Activated CD8-positive, alpha-beta memory T cell treated with anti-CD3 and anti-CD28 coated beads for 1 hour (primary cell): ENCODE data around the gene TRNAU1AP.
A peak's percentile ranks its signal among the peaks of the same experiment; 100 is the strongest.
"Not testable (repeated sequence)": the region's sequence is repeated elsewhere in the genome, so short reads cannot be mapped to it uniquely, and the experiment has no call there.

ENCODE experiments used
- DNase-seq, 2 donors: peaks; one replicate each; pipeline ENCODE4 v3.0.0-alpha.2; 2020; ENCODE audit warnings: low read depth in 1 of 2; ENCODE audit errors: extremely low read depth in 1 of 2

The TRNAU1AP gene

DNA sequence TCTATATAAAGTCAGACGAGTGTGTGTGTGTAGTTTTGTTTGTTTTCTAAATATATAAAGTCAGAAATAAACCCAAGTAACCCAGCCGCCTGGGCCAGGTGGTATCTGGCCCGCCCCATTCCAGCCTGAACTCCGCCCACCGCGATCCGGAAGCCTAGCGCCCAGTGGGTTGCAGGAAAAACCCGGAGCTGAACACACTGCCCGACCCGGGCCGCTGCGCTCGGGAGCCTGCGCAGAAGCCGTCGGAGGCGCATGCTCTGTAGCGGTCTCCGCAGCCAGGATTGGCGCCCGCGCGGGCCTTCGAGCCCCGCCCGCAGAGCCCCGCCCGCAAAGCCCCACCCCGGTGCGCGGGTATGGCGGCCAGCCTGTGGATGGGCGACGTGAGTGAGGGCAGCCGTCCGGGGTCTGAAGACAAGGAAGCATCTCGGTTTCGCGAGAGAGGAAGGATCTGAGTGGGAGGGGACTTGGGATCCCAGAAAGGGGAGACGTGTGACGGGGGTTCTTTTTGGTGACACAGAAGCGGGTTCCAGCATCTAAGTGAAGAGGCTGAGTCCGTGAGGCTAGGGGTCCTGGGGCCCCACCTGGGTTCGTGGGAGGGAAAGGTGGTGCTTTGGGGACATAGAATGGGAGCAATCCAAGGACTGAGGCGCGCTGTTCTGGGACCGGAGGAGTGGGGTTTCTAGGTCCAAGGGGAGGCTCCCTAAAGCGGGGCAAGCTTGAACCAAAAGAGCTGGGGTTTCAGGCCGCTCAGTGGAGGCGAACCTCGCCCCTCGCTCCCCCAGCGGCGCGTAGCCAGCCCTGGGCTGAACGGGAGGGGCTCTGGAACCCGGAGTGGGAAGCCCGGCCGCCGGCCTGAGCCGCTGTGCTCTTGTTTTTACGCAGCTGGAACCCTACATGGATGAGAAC, at the start of gene TRNAU1AP:
Gene TRNAU1AP (plus strand): TSS at position 328 of the 906 bp plus-strand sequence. CDS start 26 bp downstream, at position 354.
- DNase-seq: peak; percentile 89 to 94

DNA sequence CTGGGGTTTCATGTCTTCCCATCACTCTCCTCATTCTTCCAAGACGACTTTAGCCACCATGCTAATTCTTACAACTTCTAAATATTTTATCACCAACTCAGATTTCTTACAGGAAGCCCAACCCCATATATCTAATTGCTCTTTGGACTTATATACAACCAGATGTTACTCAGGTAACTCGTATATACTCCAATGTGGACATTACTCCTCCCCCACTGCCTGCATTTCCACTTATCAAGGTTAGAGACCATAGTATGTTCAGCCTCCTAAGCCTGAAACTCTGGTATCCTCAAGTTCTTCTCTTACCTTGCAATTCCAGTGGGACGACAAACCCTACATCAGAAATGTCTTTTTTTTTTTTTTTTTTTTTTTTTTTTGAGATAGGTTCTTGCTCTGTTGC, 49.8 kb upstream of the TRNAU1AP start:
- DNase-seq: no peak

DNA sequence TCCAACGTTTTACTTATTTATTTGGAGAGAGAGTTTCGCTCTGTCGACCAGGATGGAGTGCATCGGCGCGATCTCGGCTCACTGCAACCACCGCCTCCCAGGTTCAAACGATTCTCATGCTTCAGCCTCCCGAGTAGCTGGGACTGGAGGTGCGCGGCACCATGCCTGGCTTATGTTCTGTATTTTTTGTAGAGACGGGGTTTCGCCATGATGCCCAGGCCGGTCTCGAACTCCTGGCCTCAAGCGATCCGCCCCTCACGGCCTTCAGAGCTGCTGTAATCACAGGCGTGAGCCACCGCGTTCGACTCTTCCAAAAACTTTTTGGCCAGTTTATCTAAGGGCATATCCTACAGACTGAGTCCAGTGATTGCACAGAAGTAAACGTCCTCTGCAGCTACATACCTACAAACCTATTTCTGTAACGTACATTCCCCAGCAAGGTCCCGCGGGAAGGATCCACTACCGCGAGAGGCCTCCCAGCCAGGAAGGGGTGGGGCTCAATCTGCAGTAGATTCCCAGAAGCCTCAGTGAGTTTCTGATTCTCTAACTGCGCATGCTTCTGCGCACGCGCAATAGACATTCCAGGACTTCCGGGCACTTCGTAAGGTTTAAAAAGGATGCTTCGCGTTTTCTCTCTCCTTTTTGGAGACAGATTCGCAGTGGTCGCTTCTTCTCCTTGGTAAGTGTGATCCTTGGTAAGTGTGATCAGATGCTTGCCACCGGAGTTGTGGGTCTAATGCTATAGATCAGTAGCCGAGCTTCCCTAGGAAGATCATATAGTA, 47.3 kb upstream of the TRNAU1AP start, which contains the start of gene RCC1:
Gene RCC1 (plus strand): TSS at position 638 of the 782 bp plus-strand sequence. CDS start 23,824 bp downstream, outside the sequence.
- peak; percentile 85 to 89 for DNase-seq

DNA sequence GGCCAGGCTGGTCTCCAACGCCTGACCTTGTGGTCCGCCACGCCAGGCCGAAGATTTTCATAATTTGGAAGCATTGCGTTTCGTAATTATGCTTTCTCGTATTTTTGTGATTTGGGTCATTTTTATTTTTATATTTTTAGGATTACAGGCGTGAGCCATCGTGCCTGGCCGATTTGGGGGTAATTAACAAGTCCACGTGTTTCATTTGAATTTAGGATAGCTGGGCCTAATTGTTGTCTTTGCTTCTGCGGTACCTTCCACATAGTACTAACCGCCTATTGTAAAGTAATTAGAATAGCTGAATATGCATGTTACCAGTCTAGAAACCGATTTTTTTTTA, 46.0 kb upstream of the TRNAU1AP start:
- DNase-seq: no peak

DNA sequence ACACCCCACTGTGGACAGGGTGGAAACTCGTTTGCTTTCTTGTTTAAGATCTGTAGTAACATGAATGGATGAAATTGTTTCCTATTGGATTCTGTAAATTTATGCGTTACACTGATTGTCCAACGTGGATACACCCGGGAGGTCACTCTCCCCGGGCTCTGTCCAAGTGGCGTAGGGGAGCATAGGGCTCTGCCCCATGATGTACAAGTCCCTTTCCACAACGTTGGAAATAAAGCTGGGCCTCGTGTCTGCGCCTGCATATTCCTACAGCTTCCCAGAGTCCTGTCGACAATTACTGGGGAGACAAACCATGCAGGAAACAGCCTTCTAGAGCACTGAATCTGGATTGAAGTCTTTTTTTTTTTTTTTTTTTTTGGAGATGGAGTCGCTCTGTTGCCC, 45.6 kb upstream of the TRNAU1AP start:
- DNase-seq: no peak

DNA sequence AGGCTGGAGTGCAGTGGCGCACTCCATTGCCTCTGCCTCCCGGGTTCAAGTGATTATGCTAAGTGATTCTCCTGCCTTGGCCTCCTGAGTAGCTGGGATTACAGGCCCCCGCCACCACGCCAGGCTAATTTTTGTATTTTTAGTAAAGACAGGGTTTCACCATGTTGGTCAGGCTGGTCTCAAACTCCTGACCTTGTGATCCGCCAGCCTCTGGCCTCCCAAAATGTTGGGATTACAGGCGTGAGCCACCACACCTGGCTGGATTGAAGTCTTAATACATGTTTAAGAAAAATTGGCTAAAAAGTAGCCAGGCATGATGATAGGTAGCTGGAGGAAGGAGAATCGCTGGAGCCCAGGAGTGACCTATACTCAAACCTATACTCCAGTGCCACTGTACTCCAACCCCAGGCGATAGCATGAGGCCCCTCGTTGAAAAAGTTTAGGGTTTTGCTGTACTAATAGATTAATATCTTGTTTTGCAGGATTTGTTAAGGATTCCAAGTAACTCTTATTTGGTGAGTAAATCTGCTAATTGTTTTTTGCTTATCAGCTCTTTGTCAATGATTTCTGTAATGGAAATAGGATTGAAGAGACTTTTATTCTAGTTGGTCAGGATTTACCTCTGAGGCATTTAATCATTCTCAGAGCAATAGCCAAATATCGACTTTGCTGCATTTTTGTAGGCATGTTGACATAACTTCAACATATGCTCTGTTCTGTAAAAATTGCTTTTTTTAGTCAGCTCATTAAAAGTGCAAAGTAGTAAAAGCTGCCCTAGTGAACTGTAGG, 45.0 kb upstream of the TRNAU1AP start:
- DNase-seq: no peak

DNA sequence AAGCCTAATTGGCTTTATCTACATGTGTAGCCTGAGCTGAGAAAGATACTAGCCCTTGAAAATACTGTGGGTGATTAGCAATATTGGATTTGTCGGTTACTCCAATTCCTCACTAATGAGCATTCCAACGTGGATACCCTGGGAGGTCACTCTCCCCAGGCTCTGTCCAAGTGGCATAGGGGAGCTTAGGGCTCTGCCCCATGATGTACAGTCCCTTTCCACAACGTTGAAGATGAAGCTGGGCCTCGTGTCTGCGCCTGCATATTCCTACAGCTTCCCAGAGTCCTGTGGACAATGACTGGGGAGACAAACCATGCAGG, 44.5 kb upstream of the TRNAU1AP start:
- no peak for DNase-seq

DNA sequence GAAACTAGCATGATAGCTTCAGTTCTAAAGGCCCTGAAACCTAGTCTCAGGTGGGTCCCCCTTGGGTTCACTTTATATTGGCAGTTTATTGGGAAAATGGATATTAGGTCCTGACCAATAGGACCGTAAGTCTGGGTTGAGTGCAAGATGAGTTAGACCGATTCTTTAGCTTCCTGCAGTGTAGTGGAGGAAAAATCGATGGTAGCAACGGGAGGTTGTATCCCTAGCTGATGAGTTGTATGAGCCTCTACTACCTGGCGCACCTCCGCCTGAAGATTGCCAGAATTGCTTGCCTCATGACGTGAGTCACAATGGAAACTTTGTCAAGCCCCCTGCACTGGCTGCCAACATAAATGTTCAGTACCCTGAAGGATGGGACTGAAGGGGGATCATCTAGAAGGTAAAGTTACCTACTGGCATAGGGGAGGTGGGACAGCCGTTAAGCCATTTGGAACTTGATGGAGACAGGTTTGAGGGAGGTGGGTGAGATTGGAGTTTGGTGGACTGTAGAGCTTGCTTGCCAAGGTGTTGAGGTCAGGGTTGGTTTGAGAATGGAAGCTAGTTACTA, 43.1 kb upstream of the TRNAU1AP start:
- DNase-seq: no peak

DNA sequence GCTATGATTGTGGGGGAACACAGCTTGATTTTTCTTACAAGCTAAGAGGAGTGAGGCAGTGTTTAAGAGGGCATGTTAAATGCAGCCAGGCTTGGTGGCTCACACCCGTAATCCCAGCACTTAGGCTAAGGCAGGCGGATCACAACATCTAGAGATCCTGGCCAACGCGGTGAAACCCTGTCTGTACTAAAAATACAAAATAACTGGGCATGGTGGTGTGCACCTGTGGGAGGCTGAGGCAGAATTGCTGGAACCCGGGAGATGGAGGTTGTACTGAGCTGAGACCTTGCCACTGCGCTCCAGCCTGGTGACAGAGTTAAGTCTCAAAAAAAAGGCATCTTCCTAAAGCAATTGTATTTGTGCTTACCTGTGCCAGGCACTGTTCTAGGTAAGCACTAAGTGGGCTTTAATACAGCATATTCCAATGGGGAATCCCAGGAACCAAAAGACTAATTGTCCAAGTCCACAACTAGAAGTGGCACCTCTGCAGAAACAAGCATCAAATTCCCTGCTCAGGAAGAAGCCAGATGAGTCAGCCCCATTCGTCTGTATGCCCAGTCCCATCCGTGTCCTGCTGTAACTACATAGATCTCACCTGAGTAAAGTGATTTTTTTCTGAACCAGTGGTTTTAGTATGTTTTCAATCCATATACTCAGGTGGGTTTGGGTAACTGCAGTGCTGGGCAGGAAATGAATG, 42.5 kb upstream of the TRNAU1AP start:
- DNase-seq: no peak

DNA sequence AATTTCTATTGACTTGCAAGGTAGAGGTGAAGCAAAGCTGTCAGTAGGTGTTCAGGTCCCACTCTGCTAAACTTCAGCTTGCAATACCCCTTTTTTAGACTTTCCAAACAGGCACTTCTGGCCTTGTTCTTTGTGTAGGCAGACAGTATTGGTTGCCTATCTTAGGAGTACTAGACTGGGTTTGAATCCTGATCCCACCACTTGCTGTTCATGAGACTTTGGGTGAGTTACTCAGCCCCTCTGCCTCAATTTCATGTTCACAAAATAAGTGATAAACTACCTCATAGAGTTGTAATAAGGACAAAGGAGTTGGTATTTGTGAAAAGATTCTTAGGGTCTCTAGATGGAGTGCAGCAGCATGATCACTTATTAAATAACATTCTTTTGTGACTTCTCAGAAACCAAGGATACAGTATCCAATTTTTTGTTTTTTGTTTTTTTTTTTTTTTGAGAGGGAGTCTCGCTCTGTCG, 41.9 kb upstream of the TRNAU1AP start:
- DNase-seq: no peak

DNA sequence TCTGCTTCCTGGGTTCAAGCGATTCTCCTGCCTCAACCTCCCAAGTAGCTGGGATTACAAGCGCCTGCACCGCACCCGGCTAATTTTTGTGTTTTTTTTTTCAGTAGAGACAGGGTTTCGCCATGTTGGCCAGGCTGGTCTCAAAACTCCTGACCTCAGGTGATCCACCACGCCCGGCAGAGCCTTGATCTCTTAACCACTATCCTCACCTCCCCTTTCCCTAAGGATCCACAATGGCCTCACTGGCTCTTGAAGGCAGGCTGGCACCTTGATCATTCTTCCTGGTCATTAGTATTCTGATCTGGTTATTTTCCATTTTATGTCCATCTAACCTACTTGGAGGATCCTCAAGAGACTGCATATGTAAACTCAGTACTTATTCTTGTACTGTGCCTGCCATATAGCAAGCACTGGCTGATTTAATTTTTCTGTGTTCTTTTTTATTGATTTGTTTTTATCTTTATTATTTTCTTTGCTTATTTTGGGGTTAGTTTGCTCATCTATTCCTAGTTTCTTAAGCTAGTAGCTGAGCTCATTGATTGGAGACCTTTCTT, 40.8 kb upstream of the TRNAU1AP start:
- no peak for DNase-seq

DNA sequence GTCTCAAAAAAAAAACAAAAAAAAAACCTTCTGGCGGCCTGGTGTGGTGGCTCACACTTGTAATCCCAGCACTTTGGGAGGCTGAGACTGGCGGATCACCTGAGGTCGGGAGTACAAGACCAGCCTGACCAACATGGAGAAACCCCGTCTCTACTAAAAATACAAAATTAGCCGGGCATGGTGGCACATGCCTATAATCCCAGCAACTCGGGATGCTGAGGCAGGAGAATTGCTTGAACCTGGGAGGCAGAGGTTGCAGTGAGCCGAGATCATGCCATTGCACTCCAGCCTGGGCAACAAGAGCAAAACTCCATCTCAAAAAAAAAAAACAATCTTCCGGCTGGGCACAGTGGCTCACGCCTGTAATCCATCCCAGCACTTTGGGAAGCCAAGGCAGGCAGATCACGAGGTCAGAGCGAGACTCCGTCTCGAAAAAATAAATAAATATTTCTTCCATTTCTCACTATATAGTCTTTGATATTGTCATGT, 38.4 kb upstream of the TRNAU1AP start:
- not testable (repeated sequence) for DNase-seq

DNA sequence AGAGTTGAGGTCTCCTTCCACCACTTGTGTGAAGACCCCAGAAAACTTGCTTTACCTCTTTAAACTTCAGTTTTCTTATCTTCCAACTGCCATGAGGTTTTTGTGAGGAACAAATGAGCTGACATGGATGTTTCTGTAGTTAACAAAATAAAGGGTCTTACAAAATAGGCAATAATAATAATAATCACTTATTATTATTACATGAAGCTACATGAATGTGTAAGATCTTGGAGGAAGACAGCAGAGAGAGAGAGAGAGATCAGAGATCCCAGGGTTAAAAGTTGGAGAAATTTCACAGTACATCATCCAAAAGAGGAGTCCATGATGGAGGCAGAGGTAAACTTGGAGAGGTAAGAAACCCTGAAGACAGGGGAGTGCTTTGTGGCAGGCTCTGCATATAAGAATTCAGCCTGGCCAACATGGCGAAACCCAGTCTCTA, 36.3 kb upstream of the TRNAU1AP start:
- no peak for DNase-seq

DNA sequence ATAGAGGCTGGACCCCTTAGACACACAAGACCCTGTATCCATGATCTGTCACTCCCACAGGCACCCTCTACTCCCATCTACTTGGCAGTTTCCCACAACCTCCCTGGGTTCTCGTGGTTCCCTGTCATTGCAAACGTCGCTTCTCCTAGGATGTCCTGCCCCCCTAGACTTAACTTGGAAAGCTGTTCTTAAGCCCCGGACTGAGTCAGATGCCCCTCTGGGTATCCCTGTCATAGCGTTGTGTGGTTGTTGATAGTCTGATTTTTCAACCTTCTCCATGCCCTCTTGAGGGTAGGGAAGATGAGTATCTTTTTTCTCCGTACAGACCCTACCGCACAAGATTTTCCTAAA, 35.3 kb upstream of the TRNAU1AP start:
- no peak for DNase-seq

DNA sequence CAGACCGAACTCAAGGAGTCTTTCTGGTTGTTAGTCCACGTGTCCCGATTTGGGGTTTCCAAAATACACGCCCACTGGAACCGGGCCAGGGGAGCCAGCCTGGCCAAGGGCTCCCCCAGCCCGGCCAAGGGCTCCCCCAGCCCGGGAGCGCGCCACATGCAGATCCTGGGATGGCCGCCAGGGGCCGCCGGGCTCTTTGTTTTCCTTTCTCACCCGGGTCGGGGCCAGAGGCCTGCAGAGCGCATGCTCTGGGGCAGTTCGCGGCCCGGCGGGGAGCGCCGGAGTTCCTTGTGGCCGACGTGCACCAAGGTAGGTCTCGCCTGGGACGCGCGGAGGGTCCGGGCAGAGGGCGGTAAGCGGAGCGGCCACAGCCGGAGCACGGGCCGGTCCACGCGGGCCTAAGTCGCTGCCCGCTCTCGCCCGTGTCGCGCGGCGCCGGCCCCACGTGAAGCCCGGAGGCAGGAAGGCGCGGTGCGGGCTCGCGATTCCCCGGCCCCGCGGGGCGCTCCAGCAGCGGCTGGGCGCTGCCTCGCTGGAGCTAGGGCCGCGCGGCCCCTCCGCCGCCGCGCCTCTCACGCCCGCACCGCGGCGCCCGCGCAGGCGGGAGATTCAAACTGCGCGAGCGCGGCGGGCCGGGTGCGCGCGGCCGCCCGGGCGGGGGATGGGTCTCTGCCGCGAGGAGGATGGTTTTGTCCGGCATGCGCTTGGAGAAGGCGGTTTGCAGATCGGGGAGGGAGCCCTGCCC, 34.7 kb upstream of the TRNAU1AP start:
- DNase-seq: peak; percentile 65 to 79

DNA sequence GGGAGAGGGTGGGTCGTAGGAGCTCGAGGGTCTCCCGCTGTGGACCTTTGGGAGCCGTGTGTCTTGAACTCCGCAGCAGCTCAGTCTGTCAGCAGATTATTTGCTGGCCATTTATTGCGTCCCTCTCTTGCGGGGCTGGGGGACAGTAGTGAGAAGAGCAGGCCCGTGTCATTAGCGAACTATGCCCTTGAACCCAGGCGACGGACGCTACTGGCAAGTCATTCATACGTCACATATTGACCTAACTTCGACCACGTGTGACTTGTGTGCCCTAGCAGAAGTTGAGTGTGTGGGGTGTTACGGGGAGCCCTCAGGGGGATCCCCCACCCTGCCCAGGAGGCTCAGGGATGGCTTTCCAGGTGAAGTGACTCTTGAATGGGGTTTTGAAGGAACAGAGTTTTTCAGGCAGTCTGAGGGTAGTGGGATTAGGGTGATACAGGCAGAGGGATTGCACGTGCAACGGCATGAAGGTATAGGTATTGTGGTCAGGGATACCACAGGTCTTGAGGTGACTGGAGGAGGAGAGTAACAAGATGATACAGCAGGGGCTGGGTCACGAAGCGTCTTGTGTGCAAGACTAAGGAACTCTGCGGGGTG, 34.0 kb upstream of the TRNAU1AP start:
- DNase-seq: no peak

DNA sequence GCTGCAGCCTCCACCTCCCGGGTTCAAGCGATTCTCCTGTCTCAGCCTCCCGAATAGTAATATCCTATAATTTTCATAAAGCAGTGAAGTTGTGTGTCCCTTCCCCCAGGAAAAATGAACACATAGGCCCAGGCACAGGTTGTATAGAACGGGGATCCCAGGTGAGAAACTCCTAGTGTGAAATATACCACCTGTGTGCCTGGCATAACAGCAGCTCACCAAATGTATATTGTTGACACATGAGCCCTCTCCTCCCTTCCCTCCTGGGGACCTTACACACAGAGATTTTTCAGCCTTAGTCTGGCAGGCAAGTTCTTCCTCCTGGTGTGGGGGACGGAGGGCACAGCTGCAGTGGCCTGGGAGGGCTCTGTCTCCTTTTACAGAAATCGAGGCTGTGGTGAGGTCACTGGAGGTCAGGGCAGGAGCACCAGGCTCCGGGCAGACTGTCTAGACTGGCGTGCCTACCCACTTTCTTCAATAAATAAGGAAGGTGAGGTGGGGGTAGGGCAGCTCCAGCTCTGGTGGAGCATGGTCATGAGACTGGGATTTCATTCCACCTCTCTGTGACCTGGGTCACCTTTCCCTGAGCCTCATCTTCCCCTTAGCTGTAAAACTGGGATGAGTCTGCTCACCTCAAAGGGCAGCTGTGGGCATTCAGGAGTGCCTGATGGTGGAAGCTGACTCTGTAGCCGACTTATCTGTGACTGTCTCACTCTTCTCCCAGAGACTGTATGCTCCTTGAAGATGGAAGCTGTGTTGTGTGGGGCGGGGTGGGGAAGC, 32.7 kb upstream of the TRNAU1AP start:
- no peak for DNase-seq

DNA sequence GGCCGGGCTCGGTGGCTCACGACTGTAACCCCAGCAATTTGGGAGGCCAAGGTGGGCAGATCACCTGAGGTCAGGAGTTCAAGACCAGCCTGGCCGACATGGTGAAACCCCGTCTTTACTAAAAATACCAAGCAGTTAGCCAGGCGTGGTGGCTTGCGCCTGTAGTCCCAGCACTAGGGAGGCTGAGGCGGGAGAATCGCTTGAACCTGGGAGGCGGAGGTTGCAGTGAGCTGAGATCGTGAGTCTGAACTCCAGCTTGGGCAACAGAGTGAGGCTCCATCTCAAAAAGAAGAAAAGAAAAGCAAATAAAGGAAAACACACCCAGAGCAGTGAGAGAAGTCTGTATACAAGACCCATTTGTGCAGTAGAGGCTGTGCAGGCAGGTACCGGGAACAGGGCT, 32.1 kb upstream of the TRNAU1AP start:
- not testable (repeated sequence) for DNase-seq
